Mucosa of gallbladder (tissue), 1 donor: ENCODE results near the gene CRYZL1. TPM values are rescaled to one million over a fixed set of nuclear protein-coding genes. Genes with fewer than 3 reads are reported as not detected.
"Not testable (repeated sequence)": the region's sequence is repeated elsewhere in the genome, so short reads cannot be mapped to it uniquely, and the experiment has no call there.

Experiments used
- DNase-seq: peaks from one replicate; pipeline ENCODE4 v3.0.0-alpha.2; 2020; ENCODE audit warnings: low spot score
- total RNA-seq: library from RNA; stranded (reverse); gene quantifications from one replicate; pipeline ENCODE4 v1.2.1, GENCODE V29; 2021
- donor health status: DM: no; HTN: no; CAD: no.

The CRYZL1 gene
- total RNA-seq, 1 donor from 2014 or later = 29.1 TPM

DNA sequence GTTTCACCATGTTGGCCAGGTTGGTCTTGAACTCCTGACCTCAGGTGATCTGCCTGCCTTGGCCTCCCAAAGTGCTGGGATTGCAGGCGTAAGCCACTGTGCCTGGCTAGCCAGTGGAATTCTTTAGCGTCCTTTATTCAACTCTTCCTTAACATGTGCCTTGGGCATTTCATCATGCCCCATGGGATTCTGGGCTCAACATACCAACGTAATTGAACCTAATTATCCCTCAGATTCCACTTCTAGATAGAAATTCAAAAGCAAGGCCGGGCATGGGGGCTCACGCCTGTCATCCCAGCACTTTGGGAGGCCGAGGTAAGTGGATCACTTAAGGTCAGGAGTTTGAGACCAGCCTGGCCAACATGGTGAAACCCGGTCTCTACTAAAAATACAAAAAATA, 15.4 kb downstream of the CRYZL1 start:
- DNase-seq = not testable (repeated sequence)

DNA sequence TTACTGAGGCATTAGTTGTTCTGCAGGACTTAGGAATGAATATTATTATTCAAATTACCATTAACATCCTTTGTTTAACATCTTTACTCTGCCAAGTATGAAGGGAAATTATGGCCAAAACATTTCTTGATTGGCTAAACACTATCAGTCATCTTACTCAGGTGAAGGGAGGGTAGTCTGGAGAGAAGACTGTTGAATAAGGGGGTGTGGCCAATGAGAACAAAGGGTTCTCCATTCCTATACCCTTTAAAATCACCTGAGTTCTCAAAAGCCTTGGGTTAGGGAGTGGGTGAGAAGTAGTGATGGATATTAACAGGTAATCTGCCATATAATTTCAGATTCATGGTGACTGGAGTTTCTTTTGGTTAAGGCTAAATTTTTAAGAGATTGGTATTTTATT, 19.3 kb downstream of the CRYZL1 start:
- DNase-seq = no peak

GRCh38 chr21:33619726-33620125, 21.8 kb downstream of the CRYZL1 start:
- DNase-seq = no peak

- DNase-seq = no peak
These were observed 23.1 kb downstream of the CRYZL1 start for GRCh38 chr21:33618407-33618806.

GRCh38 chr21:33617565-33617964, 24.0 kb downstream of the CRYZL1 start:
- not testable (repeated sequence) for DNase-seq

- no peak for DNase-seq
These were observed 30.4 kb downstream of the CRYZL1 start for GRCh38 chr21:33611006-33611744.

DNA sequence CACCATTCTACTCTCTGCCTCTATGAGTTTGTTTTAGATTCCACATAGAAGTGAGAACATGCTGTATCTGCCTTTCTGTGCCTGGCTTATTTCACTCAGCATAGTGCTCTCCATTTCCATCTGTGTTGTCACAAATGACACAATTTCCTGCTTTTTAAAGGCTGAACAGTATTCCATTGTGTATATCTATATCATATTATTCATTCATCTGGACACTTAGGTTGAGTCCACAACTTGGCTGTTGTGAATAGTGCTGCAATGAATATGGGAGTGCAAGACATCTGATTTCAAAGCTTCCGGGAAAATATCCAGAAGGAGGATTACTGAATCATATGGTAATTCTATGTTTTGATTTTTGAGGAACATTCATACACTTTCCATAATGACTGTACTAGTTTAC, 33.0 kb downstream of the CRYZL1 start:
- no peak for DNase-seq

DNA sequence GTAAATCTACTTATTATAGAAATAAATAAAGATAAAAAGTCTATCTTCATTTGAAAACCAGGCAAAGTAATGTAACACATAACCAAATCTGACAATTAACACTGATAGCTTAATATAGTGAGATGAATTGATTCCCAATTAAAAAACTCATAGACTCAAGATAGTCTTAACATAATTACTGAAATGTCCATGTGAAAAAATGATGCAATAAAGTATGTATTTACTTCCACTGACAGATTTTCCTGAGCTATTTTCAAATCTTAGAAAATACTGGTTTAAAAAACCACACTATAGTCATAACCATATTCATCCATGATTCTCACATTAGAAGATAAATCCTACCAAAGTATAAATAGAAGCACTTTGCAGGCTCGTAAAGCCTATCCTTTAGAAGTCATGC, 43.5 kb downstream of the CRYZL1 start:
- DNase-seq = no peak

GRCh38 chr21:33588485-33589335, 52.8 kb downstream of the CRYZL1 start, which contains the start of gene DONSON:
Gene DONSON, minus strand, starts transcription at chr21:33588684. Its CDS starts 43 bp downstream, at chr21:33588641.
- peak; percentile 90 for DNase-seq

GRCh38 chr21:33587792-33588484, 53.6 kb downstream of the CRYZL1 start:
- DNase-seq = peak; percentile 17

DNA sequence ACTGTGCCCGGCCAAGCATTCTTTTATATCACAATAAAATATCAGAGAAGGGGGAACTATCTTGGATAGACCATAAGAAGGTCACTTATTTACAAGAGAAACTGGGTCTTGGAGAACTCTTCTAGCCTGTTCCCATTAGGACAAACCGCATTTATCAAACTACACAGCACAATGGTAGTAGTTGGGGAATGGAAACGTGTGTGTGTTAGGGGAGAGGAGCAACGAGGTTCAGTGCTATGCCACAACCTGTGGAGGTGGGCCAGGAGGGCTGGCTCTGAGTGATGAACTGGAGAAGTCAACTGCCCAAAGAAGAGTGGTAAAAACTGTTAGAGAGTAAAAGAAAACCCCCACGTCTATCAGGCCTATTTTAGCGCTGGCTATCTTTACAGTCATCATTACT, 54.6 kb downstream of the CRYZL1 start:
- DNase-seq = no peak

GRCh38 chr21:33584455-33584854, 57.1 kb downstream of the CRYZL1 start:
- no peak for DNase-seq

DNA sequence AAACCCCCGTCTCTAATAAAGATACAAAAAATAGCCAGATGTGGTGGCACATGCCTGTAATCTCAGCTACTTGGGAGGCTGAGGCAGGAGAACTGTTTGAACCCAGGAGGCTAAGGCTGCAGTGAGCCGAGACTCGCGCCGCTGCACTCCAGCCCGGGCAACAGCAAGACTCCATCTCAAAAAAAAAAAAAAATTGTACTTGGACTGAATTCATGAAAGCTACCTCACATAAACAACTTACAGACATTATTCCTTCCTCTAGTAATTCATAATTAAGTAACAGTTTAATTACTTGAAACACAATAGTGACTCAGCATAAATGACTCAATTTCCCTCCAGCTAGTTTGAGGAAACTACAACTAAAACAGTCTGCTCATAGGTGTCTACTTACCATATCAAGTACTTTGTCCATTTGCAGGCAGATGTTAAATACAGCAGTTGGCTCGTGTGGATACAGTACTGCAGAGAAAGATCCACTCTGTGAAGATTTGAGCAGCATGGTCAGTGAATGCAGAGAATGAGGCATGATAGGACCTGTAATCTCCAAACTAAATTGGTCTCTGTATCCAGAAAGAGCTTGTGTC, 62.5 kb downstream of the CRYZL1 start:
- DNase-seq = no peak

- DNase-seq = no peak
These were observed 63.3 kb downstream of the CRYZL1 start for GRCh38 chr21:33578214-33578613.

DNA sequence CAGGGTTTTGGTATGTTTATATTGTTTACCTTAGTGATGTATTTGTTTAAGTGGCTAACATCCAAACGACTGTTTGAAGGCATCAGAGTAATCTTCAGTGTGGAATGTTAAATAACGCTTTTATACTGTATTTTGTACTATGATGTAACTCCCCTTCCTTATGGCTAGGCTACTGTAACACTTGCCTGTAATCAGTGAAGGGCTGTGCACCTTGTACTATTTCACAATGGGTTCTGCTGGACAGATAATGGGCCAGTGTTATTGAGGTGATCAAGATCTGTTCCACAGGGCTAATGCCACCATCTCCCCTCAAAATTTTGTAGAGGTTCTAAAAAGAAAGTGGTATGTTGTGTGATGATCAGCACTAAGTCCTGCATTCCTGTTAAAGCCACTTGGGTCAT, 64.8 kb downstream of the CRYZL1 start:
- not testable (repeated sequence) for DNase-seq

- no peak for DNase-seq
These were observed 69.2 kb downstream of the CRYZL1 start for GRCh38 chr21:33572350-33572749.

GRCh38 chr21:33569991-33570390, 71.5 kb downstream of the CRYZL1 start:
- no peak for DNase-seq

DNA sequence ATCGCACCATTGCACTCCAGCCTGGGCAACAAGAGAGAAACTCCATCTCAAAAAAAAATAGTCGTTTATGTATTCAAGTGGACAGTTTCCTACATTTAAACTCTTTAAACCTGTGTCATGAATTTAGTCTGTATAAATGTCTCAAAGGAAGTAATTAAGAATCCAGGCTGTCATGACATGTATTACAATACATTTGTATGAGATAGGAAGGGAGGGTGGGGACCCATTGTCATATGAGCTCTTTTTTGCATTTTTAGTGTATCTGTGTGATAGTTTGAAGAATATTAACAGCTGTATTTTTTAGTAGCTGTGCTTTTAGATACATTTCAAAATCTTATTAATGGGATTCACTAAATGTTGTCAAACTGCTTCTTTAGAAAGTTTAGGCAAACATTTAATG, 73.1 kb downstream of the CRYZL1 start:
- DNase-seq = no peak

DNA sequence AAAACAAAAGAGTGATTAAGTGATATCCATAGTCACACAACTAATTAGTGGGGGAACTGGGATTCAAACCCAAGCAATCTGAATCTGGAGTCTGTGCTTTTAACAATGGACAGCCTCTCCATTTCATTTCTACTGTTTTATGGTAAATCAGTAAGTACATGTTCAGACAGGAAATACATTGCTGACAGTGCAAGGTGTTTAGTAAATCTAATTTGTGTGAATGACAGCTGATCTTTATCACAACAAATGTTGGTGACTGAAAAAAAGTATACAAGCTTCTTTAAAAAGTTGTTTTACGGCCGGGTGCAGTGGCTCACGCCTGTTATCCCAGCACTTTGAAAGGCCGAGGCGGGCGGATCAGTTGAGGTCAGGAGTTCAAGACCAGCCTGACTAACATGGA, 73.6 kb downstream of the CRYZL1 start:
- no peak for DNase-seq

GRCh38 chr21:33566514-33566913, 75.0 kb downstream of the CRYZL1 start:
- no peak for DNase-seq

- no peak for DNase-seq
These were observed 79.2 kb downstream of the CRYZL1 start for GRCh38 chr21:33562389-33562788.

DNA sequence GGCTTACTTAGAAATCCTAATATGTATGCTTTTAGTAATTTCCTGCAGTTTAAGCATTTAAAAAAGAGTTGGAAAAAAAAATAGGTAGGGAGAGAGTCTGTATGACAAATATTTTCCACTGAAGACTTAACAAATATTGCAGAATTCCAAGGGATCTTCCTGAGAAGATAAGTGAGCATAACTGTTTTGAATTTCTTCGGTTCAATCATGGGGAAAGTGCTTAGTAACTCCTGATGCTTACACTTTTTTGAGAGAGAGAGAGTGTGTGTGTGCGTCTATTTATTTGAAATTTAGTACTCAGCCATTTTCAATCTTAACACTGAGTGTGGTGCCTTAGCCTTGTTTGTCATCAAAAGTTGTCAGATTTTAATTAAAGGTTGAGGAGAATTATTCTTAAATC, 80.2 kb downstream of the CRYZL1 start:
- no peak for DNase-seq
